Activated CD4-positive, alpha-beta T cell treated with anti-CD3 and anti-CD28 coated beads, Interleukin-2, amount 50 U/mL, for 16 hours (primary cell): ENCODE data around the gene RNASET2.

Experiments used
- DNase-seq: peaks from one replicate; pipeline ENCODE4 v3.0.0-alpha.2; 2020

The RNASET2 gene

GRCh38 chr6:166944666-166945256 is 11.6 kb downstream of the RNASET2 start:
- no peak for DNase-seq

GRCh38 chr6:166942393-166943168 is 13.8 kb downstream of the RNASET2 start:
- DNase-seq = peak; percentile 79

GRCh38 chr6:166940643-166941068 is 15.7 kb downstream of the RNASET2 start:
- no peak for DNase-seq

GRCh38 chr6:166939894-166940293 is 16.5 kb downstream of the RNASET2 start:
- no peak for DNase-seq

- no peak for DNase-seq
These were observed 17.0 kb downstream of the RNASET2 start for GRCh38 chr6:166939345-166939744.

- no peak for DNase-seq
These were observed 17.6 kb downstream of the RNASET2 start for GRCh38 chr6:166938704-166939103.

- no peak for DNase-seq
These were observed 18.2 kb downstream of the RNASET2 start for GRCh38 chr6:166938150-166938549.

GRCh38 chr6:166937746-166938145 is 18.6 kb downstream of the RNASET2 start:
- no peak for DNase-seq

- no peak for DNase-seq
These were observed 20.1 kb downstream of the RNASET2 start for GRCh38 chr6:166936079-166936787.

- no peak for DNase-seq
These were observed 21.0 kb downstream of the RNASET2 start for GRCh38 chr6:166935353-166935752.

GRCh38 chr6:166934174-166934573 is 22.2 kb downstream of the RNASET2 start:
- no peak for DNase-seq

- DNase-seq = no peak
These were observed 23.0 kb downstream of the RNASET2 start for GRCh38 chr6:166933396-166933795.

GRCh38 chr6:166932616-166933015 is 23.7 kb downstream of the RNASET2 start:
- no peak for DNase-seq

- DNase-seq = no peak
These were observed 24.2 kb downstream of the RNASET2 start for GRCh38 chr6:166932116-166932515.

- DNase-seq = no peak
These were observed 24.9 kb downstream of the RNASET2 start for GRCh38 chr6:166931426-166931970.

- DNase-seq = no peak
These were observed 25.9 kb downstream of the RNASET2 start for GRCh38 chr6:166930354-166930891.

GRCh38 chr6:166929542-166930189 is 26.7 kb downstream of the RNASET2 start:
- no peak for DNase-seq

GRCh38 chr6:166928644-166929541 is 27.5 kb downstream of the RNASET2 start:
- DNase-seq = no peak

GRCh38 chr6:166927935-166928643 is 28.3 kb downstream of the RNASET2 start:
- DNase-seq = no peak

- no peak for DNase-seq
These were observed 29.0 kb downstream of the RNASET2 start for GRCh38 chr6:166927240-166927934.
